Measurements from ENCODE around the gene POLG.

Gene POLG

GRCh38 chr15:89325039-89325803, 9.4 kb downstream of the POLG start:
- DNase-seq = no peak

- no peak for DNase-seq
Observed at GRCh38 chr15:89323825-89324224, 10.8 kb downstream of the POLG start.

- DNase-seq = no peak
Observed at GRCh38 chr15:89322822-89323221, 11.8 kb downstream of the POLG start.

- DNase-seq = no peak
Observed at GRCh38 chr15:89321521-89322410, 12.9 kb downstream of the POLG start.

GRCh38 chr15:89320200-89320599, 14.4 kb downstream of the POLG start:
- no peak for DNase-seq

GRCh38 chr15:89319678-89320077, 14.9 kb downstream of the POLG start:
- DNase-seq = no peak

- DNase-seq = peak; percentile 53
Observed at GRCh38 chr15:89317186-89317720, 17.4 kb downstream of the POLG start.

GRCh38 chr15:89316504-89316903, 18.1 kb downstream of the POLG start:
- DNase-seq = no peak

- DNase-seq = no peak
Observed at GRCh38 chr15:89315375-89315929, 19.2 kb downstream of the POLG start.

- no peak for DNase-seq
Observed at GRCh38 chr15:89309993-89310392, 24.6 kb downstream of the POLG start.

- peak; percentile 51 for DNase-seq
Observed at GRCh38 chr15:89308236-89308635, 26.4 kb downstream of the POLG start.

GRCh38 chr15:89307791-89308190, 26.8 kb downstream of the POLG start:
- no peak for DNase-seq

- peak; percentile 62 for DNase-seq
Observed at GRCh38 chr15:89307046-89307587, 27.5 kb downstream of the POLG start.

- DNase-seq = no peak
Observed at GRCh38 chr15:89305395-89305794, 29.2 kb downstream of the POLG start.

- no peak for DNase-seq
Observed at GRCh38 chr15:89303986-89304385, 30.6 kb downstream of the POLG start.

- DNase-seq = no peak
Observed at GRCh38 chr15:89301304-89302089, 33.1 kb downstream of the POLG start.

- peak; percentile 12 for DNase-seq
Observed at GRCh38 chr15:89299896-89300295, 34.7 kb downstream of the POLG start.

- no peak for DNase-seq
Observed at GRCh38 chr15:89293012-89293411, 41.6 kb downstream of the POLG start.

GRCh38 chr15:89291934-89292438, 42.6 kb downstream of the POLG start:
- DNase-seq = no peak

GRCh38 chr15:89283201-89283600, 51.4 kb downstream of the POLG start:
- DNase-seq = no peak

GRCh38 chr15:89282631-89283030, 52.0 kb downstream of the POLG start:
- DNase-seq = no peak

- DNase-seq = no peak
Observed at GRCh38 chr15:89278307-89278706, 56.3 kb downstream of the POLG start.

Measured in inflammatory macrophage treated with lipopolysaccharide for 4 hours (primary cell).